GM23338 (cell line): ENCODE results near the gene REPS1.

Experiments used
- CREB1 ChIP-seq: fragments of 250-450 bp; sonication (Bioruptor Pico); IDR thresholded peaks from 2 replicates; pipeline ENCODE4 v1.5.0; 2020; ENCODE audit warnings: low read depth, mild to moderate bottlenecking, moderate library complexity
- EZH2 ChIP-seq: fragments of 200-600 bp; sonication (generic); IDR thresholded peaks from one replicate; pipeline ENCODE4 v1.8.0; 2017; ENCODE audit warnings: antibody characterized with exemption, mild to moderate bottlenecking, low read depth; ENCODE audit not compliant: unreplicated experiment
- EZH2phosphoT487 ChIP-seq: fragments of 200-600 bp; sonication (generic); IDR thresholded peaks from one replicate; pipeline ENCODE4 v1.8.1; 2018; ENCODE audit warnings: antibody characterized with exemption; ENCODE audit not compliant: unreplicated experiment
- JUNB ChIP-seq: IDR thresholded peaks from one replicate; pipeline ENCODE4 v1.6.1; 2016; ENCODE audit warnings: antibody characterized with exemption; ENCODE audit not compliant: unreplicated experiment
- POLR2AphosphoS5 ChIP-seq: IDR thresholded peaks from 2 replicates; pipeline ENCODE4 v1.6.1; 2016; ENCODE audit warnings: antibody characterized with exemption, low read depth
- TF ChIP-seq, protein P1 (sequence below), 2 experiments: fragments of 200-600 bp in 1 of 2; sonication (generic) in 1 of 2; conservative IDR thresholded peaks; 2 replicates each; pipeline versions ENCODE4 v1.5.1 to v1.6.1; 2016 to 2017; ENCODE audit warnings: antibody characterized with exemption in 2 of 2, low read depth in 2 of 2, mild to moderate bottlenecking in 2 of 2, moderate library complexity in 1 of 2
- TF ChIP-seq, protein P2 (sequence below): IDR thresholded peaks from one replicate; pipeline ENCODE4 v1.6.1; 2018; ENCODE audit warnings: antibody characterized with exemption; ENCODE audit not compliant: unreplicated experiment
- TF ChIP-seq, protein P3 (sequence below): fragments of 250-450 bp; sonication (Bioruptor Pico); IDR thresholded peaks from 2 replicates; pipeline ENCODE4 v1.5.0; 2020; ENCODE audit warnings: mild to moderate bottlenecking, moderate library complexity
- TF ChIP-seq, protein P4 (sequence below): IDR thresholded peaks from 2 replicates; pipeline ENCODE4 v1.6.1; 2016; ENCODE audit warnings: antibody characterized with exemption

DNA sequence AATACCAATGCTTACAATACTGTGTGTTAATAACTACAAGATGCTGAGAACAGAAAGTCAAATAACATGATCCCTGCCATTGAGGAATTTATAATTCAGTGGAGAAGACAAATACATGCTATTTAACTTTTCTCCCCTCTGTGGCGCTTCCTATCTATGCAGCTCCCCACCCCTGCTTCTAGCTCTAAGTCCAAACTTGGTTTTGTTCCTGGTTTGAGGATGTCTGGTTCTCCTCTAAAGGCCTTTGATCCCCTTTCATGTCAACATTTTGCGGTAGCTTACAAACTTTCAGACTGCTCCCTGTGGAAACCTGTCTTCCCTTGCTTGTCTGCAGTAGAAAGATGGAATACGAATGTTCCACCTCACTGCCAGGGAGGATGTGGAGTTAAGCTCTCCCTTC lies 18.4 kb upstream of the REPS1 start:
- TF ChIP-seq, protein P1, sequence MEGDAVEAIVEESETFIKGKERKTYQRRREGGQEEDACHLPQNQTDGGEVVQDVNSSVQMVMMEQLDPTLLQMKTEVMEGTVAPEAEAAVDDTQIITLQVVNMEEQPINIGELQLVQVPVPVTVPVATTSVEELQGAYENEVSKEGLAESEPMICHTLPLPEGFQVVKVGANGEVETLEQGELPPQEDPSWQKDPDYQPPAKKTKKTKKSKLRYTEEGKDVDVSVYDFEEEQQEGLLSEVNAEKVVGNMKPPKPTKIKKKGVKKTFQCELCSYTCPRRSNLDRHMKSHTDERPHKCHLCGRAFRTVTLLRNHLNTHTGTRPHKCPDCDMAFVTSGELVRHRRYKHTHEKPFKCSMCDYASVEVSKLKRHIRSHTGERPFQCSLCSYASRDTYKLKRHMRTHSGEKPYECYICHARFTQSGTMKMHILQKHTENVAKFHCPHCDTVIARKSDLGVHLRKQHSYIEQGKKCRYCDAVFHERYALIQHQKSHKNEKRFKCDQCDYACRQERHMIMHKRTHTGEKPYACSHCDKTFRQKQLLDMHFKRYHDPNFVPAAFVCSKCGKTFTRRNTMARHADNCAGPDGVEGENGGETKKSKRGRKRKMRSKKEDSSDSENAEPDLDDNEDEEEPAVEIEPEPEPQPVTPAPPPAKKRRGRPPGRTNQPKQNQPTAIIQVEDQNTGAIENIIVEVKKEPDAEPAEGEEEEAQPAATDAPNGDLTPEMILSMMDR (conservative IDR thresholded peaks at IDR 0.05; ENCODE audit: low read depth in 2 of 2), result no peak
- TF ChIP-seq JUNB (no peak), POLR2AphosphoS5 (no peak), EZH2 (no peak), CREB1 (CRISPR knock-in tag) (no peak), EZH2phosphoT487 (no peak)
- TF ChIP-seq, protein P2, sequence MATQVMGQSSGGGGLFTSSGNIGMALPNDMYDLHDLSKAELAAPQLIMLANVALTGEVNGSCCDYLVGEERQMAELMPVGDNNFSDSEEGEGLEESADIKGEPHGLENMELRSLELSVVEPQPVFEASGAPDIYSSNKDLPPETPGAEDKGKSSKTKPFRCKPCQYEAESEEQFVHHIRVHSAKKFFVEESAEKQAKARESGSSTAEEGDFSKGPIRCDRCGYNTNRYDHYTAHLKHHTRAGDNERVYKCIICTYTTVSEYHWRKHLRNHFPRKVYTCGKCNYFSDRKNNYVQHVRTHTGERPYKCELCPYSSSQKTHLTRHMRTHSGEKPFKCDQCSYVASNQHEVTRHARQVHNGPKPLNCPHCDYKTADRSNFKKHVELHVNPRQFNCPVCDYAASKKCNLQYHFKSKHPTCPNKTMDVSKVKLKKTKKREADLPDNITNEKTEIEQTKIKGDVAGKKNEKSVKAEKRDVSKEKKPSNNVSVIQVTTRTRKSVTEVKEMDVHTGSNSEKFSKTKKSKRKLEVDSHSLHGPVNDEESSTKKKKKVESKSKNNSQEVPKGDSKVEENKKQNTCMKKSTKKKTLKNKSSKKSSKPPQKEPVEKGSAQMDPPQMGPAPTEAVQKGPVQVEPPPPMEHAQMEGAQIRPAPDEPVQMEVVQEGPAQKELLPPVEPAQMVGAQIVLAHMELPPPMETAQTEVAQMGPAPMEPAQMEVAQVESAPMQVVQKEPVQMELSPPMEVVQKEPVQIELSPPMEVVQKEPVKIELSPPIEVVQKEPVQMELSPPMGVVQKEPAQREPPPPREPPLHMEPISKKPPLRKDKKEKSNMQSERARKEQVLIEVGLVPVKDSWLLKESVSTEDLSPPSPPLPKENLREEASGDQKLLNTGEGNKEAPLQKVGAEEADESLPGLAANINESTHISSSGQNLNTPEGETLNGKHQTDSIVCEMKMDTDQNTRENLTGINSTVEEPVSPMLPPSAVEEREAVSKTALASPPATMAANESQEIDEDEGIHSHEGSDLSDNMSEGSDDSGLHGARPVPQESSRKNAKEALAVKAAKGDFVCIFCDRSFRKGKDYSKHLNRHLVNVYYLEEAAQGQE, result no peak
- TF ChIP-seq, protein P3, sequence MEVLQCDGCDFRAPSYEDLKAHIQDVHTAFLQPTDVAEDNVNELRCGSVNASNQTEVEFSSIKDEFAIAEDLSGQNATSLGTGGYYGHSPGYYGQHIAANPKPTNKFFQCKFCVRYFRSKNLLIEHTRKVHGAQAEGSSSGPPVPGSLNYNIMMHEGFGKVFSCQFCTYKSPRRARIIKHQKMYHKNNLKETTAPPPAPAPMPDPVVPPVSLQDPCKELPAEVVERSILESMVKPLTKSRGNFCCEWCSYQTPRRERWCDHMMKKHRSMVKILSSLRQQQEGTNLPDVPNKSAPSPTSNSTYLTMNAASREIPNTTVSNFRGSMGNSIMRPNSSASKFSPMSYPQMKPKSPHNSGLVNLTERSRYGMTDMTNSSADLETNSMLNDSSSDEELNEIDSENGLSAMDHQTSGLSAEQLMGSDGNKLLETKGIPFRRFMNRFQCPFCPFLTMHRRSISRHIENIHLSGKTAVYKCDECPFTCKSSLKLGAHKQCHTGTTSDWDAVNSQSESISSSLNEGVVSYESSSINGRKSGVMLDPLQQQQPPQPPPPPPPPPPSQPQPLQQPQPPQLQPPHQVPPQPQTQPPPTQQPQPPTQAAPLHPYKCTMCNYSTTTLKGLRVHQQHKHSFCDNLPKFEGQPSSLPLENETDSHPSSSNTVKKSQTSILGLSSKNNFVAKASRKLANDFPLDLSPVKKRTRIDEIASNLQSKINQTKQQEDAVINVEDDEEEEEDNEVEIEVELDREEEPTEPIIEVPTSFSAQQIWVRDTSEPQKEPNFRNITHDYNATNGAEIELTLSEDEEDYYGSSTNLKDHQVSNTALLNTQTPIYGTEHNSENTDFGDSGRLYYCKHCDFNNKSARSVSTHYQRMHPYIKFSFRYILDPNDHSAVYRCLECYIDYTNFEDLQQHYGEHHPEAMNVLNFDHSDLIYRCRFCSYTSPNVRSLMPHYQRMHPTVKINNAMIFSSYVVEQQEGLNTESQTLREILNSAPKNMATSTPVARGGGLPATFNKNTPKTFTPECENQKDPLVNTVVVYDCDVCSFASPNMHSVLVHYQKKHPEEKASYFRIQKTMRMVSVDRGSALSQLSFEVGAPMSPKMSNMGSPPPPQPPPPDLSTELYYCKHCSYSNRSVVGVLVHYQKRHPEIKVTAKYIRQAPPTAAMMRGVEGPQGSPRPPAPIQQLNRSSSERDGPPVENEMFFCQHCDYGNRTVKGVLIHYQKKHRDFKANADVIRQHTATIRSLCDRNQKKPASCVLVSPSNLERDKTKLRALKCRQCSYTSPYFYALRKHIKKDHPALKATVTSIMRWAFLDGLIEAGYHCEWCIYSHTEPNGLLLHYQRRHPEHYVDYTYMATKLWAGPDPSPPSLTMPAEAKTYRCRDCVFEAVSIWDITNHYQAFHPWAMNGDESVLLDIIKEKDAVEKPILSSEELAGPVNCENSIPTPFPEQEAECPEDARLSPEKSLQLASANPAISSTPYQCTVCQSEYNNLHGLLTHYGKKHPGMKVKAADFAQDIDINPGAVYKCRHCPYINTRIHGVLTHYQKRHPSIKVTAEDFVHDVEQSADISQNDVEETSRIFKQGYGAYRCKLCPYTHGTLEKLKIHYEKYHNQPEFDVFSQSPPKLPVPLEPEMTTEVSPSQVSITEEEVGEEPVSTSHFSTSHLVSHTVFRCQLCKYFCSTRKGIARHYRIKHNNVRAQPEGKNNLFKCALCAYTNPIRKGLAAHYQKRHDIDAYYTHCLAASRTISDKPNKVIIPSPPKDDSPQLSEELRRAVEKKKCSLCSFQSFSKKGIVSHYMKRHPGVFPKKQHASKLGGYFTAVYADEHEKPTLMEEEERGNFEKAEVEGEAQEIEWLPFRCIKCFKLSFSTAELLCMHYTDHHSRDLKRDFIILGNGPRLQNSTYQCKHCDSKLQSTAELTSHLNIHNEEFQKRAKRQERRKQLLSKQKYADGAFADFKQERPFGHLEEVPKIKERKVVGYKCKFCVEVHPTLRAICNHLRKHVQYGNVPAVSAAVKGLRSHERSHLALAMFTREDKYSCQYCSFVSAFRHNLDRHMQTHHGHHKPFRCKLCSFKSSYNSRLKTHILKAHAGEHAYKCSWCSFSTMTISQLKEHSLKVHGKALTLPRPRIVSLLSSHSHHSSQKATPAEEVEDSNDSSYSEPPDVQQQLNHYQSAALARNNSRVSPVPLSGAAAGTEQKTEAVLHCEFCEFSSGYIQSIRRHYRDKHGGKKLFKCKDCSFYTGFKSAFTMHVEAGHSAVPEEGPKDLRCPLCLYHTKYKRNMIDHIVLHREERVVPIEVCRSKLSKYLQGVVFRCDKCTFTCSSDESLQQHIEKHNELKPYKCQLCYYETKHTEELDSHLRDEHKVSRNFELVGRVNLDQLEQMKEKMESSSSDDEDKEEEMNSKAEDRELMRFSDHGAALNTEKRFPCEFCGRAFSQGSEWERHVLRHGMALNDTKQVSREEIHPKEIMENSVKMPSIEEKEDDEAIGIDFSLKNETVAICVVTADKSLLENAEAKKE (CRISPR knock-in tag), result no peak
- TF ChIP-seq, protein P4, sequence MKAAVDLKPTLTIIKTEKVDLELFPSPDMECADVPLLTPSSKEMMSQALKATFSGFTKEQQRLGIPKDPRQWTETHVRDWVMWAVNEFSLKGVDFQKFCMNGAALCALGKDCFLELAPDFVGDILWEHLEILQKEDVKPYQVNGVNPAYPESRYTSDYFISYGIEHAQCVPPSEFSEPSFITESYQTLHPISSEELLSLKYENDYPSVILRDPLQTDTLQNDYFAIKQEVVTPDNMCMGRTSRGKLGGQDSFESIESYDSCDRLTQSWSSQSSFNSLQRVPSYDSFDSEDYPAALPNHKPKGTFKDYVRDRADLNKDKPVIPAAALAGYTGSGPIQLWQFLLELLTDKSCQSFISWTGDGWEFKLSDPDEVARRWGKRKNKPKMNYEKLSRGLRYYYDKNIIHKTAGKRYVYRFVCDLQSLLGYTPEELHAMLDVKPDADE, result no peak
